DND-41 (cell line): ENCODE data around the gene ABI3BP.

Experiments
- ATAC-seq: fragments of 200-7000 bp; cut with Tn5 transposase; 3 replicates; pipeline ENCODE4 v1.9.1; 2021; ENCODE audit warnings: low read depth; ENCODE audit not compliant: insufficient read depth
- DNase-seq: peaks from one replicate; pipeline ENCODE4 v3.0.0-alpha.2; 2020
- H2AFZ ChIP-seq: 2 replicates; pipeline ENCODE4 v1.6.0; 2012; ENCODE audit warnings: low read depth, low read length
- H3K27ac ChIP-seq: 2 replicates; pipeline ENCODE4 v1.5.1; 2012; ENCODE audit warnings: low read length, inconsistent platforms
- H3K27me3 ChIP-seq: fragments of 200-600 bp; sonication (generic); 2 replicates; pipeline ENCODE4 v1.6.0; 2012; ENCODE audit warnings: low read length, mild to moderate bottlenecking, inconsistent platforms; ENCODE audit not compliant: insufficient read depth, poor library complexity
- H3K36me3 ChIP-seq: 2 replicates; pipeline ENCODE4 v1.5.1; 2012; ENCODE audit warnings: low read length, inconsistent platforms; ENCODE audit not compliant: insufficient read depth
- H3K4me1 ChIP-seq: 2 replicates; pipeline ENCODE4 v1.5.1; 2012; ENCODE audit warnings: mild to moderate bottlenecking, low read length; ENCODE audit not compliant: insufficient read depth
- H3K4me2 ChIP-seq: 2 replicates; pipeline ENCODE4 v1.6.0; 2012; ENCODE audit warnings: mild to moderate bottlenecking, moderate library complexity, low read length, inconsistent platforms; ENCODE audit not compliant: insufficient read depth
- H3K4me3 ChIP-seq, 2 experiments: fragments of 200-600 bp in 1 of 2; shearing (Covaris generic) in 1 of 2; 2 replicates each; pipeline ENCODE4 v1.5.1; 2012 to 2016; ENCODE audit warnings: inconsistent platforms in 2 of 2, low read length in 2 of 2, mild to moderate bottlenecking in 2 of 2, low read depth in 1 of 2, moderate library complexity in 1 of 2
- H3K79me2 ChIP-seq: 2 replicates; pipeline ENCODE4 v1.6.0; 2012; ENCODE audit warnings: low read length, inconsistent platforms; ENCODE audit not compliant: insufficient read depth
- H3K9ac ChIP-seq: 2 replicates; pipeline ENCODE4 v1.6.0; 2012; ENCODE audit warnings: low read depth, mild to moderate bottlenecking, inconsistent platforms, low read length, moderate library complexity
- H3K9me3 ChIP-seq: 2 replicates; pipeline ENCODE4 v1.5.1; 2012; ENCODE audit warnings: low read length, moderate library complexity, mild to moderate bottlenecking, inconsistent platforms; ENCODE audit not compliant: insufficient read depth, severe bottlenecking
- H4K20me1 ChIP-seq: 2 replicates; pipeline ENCODE4 v1.6.0; 2012; ENCODE audit warnings: low read length; ENCODE audit not compliant: insufficient read depth
- EZH2 ChIP-seq: IDR thresholded peaks from 3 replicates; pipeline ENCODE4 v1.6.1; 2012; ENCODE audit warnings: borderline replicate concordance, low read depth, mild to moderate bottlenecking, moderate library complexity, low read length, inconsistent platforms; ENCODE audit not compliant: severe bottlenecking
- TF ChIP-seq, protein P1 (sequence below): IDR thresholded peaks from 2 replicates; pipeline ENCODE4 v1.5.1; 2012; ENCODE audit warnings: borderline replicate concordance, low read length, moderate library complexity, mild to moderate bottlenecking; ENCODE audit not compliant: poor library complexity, severe bottlenecking; ENCODE audit errors: extremely low read depth

ABI3BP gene

GRCh38 chr3:100798012-100798411 lies 195.2 kb downstream of the ABI3BP start:
- H3K4me2 ChIP-seq: no peak overlapping the region

GRCh38 chr3:100796556-100796955 lies 196.7 kb downstream of the ABI3BP start:
- Histone ChIP-seq H3K4me1 (no peaks in the 10 kb centered on the region), H3K4me2 (no peak overlapping the region), H3K36me3 (no peaks in the 10 kb centered on the region), H3K4me3 (no peak overlapping the region), H3K79me2 (no peaks in the 10 kb centered on the region), H3K9ac (no peak overlapping the region), H4K20me1 (no peaks in the 10 kb centered on the region), H3K9me3 (no peaks in the 10 kb centered on the region), H3K27me3 (no peaks in the 10 kb centered on the region), H3K27ac (no peak overlapping the region), H2AFZ (no peak overlapping the region)
- ATAC-seq: peak; percentile 58; the same call in 2 of the 3 replicates
- DNase-seq: no peak
- TF ChIP-seq EZH2: no peak
- TF ChIP-seq, protein P1, sequence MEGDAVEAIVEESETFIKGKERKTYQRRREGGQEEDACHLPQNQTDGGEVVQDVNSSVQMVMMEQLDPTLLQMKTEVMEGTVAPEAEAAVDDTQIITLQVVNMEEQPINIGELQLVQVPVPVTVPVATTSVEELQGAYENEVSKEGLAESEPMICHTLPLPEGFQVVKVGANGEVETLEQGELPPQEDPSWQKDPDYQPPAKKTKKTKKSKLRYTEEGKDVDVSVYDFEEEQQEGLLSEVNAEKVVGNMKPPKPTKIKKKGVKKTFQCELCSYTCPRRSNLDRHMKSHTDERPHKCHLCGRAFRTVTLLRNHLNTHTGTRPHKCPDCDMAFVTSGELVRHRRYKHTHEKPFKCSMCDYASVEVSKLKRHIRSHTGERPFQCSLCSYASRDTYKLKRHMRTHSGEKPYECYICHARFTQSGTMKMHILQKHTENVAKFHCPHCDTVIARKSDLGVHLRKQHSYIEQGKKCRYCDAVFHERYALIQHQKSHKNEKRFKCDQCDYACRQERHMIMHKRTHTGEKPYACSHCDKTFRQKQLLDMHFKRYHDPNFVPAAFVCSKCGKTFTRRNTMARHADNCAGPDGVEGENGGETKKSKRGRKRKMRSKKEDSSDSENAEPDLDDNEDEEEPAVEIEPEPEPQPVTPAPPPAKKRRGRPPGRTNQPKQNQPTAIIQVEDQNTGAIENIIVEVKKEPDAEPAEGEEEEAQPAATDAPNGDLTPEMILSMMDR: peak; percentile 48

More at GRCh38 chr3:100798012-100798411, 195.2 kb downstream of the ABI3BP start:
- H3K79me2 ChIP-seq: no peaks in the 10 kb centered on the region
- H3K4me1 ChIP-seq: no peaks in the 10 kb centered on the region
- TF ChIP-seq, protein P1: no peak
- no peak for TF ChIP-seq EZH2
- no peaks in the 10 kb centered on the region for H3K27me3 ChIP-seq
- no peaks in the 10 kb centered on the region for H3K36me3 ChIP-seq
- H3K4me3 ChIP-seq: no peak overlapping the region
- DNase-seq (no peak), ATAC-seq (no peak)
- H4K20me1 ChIP-seq: no peaks in the 10 kb centered on the region
- H3K9ac ChIP-seq: no peak overlapping the region
- H3K27ac ChIP-seq: no peak overlapping the region
- H2AFZ ChIP-seq: no peak overlapping the region
- H3K9me3 ChIP-seq: no peaks in the 10 kb centered on the region

DNA sequence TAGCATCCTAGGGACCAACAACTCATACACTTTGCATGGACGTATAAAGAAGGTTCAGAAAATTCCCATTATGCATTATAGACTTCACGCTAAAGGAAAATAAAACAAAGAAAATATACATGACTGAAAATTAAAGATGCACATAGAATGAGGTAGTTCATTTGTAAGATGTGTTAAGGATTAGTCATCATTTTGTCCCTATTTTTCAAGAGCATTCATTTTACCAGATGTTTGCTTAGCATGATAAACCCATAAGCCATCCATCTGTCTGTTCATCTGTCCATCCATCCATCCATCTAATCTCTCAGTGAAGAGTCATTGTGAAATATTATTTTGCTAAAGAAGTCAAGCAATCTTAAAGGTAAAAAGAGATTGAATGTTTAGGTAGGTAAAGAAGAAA lies 203.6 kb downstream of the ABI3BP start:
- no peak overlapping the region for H3K9ac ChIP-seq
- ATAC-seq: no peak
- H3K79me2 ChIP-seq: no peaks in the 10 kb centered on the region
- H3K36me3 ChIP-seq: no peaks in the 10 kb centered on the region
- no peaks in the 10 kb centered on the region for H3K27me3 ChIP-seq
- no peak overlapping the region for H3K27ac ChIP-seq
- no peak overlapping the region for H3K4me2 ChIP-seq
- TF ChIP-seq EZH2: no peak
- TF ChIP-seq, protein P1: no peak
- DNase-seq: no peak
- no peak overlapping the region for H3K4me3 ChIP-seq
- H3K9me3 ChIP-seq: no peaks in the 10 kb centered on the region
- no peaks in the 10 kb centered on the region for H3K4me1 ChIP-seq
- no peak overlapping the region for H2AFZ ChIP-seq
- no peaks in the 10 kb centered on the region for H4K20me1 ChIP-seq

DNA sequence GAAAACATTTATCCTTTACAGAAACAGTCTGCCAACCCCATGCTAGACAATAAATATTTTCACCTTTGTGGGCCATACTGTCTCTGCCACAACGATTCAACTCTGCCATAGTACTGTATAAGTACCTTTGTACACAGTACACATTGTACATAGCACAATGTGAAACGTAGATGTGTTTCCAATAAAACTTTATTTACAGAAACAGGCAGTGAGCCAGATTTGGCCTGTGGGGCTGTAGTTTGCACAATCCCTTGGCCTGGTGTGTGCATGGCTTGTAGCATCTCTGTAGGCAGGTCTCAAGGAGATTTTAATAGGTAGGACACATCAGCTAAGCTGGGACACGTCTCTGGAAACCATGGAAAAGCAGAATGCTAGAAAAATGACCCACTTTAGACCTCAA lies 209.6 kb downstream of the ABI3BP start:
- TF ChIP-seq, protein P1: no peak
- TF ChIP-seq EZH2: no peak
- H3K4me2 ChIP-seq: no peak overlapping the region
- H3K79me2 ChIP-seq: no peaks in the 10 kb centered on the region
- no peak overlapping the region for H2AFZ ChIP-seq
- H3K27ac ChIP-seq: no peak overlapping the region
- no peaks in the 10 kb centered on the region for H3K36me3 ChIP-seq
- no peaks in the 10 kb centered on the region for H3K27me3 ChIP-seq
- no peaks in the 10 kb centered on the region for H3K4me1 ChIP-seq
- DNase-seq: no peak
- H3K9ac ChIP-seq: no peak overlapping the region
- H3K9me3 ChIP-seq: no peaks in the 10 kb centered on the region
- ATAC-seq: no peak
- H4K20me1 ChIP-seq: no peaks in the 10 kb centered on the region
- no peak overlapping the region for H3K4me3 ChIP-seq
